ENCODE measurements around the gene SMIM30.

DNA sequence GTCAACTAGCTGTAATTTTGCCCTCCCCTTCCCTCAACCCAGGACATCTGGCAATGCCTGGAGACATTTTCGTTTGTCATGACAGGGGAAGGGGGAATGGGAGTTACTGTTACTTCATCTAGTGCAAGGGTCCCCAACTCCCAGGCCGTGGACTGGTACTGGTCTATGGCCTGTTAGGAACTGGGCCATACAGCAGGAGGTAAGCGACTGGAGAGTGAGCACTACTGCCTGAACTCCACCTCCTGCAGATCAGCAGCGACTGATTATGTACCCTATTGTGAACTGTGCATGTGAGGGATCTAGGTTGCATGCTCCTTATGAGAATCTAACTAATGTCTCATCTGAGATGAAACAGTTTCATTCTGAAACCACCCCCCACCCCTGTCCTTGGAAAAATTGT is 22.6 kb upstream of the SMIM30 start:
- TF ChIP-seq POLR2A (IDR thresholded peaks at IDR 0.05), result no peak
- TF ChIP-seq, protein P1, sequence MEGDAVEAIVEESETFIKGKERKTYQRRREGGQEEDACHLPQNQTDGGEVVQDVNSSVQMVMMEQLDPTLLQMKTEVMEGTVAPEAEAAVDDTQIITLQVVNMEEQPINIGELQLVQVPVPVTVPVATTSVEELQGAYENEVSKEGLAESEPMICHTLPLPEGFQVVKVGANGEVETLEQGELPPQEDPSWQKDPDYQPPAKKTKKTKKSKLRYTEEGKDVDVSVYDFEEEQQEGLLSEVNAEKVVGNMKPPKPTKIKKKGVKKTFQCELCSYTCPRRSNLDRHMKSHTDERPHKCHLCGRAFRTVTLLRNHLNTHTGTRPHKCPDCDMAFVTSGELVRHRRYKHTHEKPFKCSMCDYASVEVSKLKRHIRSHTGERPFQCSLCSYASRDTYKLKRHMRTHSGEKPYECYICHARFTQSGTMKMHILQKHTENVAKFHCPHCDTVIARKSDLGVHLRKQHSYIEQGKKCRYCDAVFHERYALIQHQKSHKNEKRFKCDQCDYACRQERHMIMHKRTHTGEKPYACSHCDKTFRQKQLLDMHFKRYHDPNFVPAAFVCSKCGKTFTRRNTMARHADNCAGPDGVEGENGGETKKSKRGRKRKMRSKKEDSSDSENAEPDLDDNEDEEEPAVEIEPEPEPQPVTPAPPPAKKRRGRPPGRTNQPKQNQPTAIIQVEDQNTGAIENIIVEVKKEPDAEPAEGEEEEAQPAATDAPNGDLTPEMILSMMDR (IDR thresholded peaks at IDR 0.05), result no peak

All from gastroesophageal sphincter (tissue), 3 donors.